ENCODE results near the gene INPP4A.

INPP4A gene

GRCh38 chr2:98461498-98462049 is 16.9 kb downstream of the INPP4A start:
- DNase-seq: no peak

- DNase-seq: no peak
Observed at GRCh38 chr2:98463081-98463481, 18.4 kb downstream of the INPP4A start.

DNA sequence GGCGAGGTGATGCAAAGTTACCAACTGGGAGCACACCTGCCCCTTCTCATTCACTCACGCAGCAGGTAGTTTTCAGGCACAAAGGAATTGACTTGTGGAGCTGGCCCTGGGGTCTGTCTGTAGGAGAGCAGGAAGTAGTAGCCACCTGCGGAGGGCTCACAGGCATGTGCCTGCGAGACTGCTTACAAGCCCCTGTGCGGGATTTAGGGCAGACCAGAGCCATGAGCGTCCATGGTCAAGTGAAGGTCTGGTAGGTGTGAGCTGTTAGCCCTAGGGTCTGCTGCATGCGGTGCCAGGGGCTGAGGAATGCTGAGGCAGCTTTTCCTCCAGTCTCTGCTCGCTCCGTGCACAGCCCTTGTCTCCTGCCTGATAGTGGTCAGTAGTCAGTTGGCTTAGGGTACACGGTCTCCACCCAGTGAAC is 18.9 kb downstream of the INPP4A start:
- no peak for DNase-seq

- DNase-seq: peak; percentile 48 to 49
Observed at GRCh38 chr2:98463988-98464771, 19.5 kb downstream of the INPP4A start.

DNA sequence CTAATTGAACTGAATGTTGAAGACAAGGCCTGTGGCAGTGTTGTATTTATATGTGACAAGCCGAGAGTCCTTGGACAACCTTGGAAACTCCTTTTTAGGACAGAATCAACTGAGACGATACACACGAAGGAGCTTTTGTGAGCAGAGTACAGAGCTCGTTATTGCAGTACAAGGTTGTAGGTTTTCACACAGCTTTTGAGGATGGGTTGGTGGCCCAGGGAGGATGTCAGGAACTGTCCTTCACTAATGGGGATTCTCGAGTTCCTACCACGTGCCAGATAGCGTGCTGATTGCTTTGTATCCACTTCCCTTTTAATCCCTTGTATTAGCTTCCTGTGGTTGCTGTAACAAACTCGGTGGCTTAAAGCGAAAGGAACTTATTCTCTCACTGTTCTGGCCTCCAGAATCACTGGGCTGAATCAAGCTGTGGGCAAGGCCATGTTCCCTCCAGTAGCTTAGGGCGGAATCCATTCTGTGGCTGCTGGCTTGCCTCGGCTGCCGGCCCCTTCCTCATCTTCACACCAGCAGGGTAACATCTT is 20.2 kb downstream of the INPP4A start:
- DNase-seq: peak; percentile 85 to 88

- no peak for DNase-seq
Observed at GRCh38 chr2:98465456-98466226, 21.0 kb downstream of the INPP4A start.

- DNase-seq: no peak
Observed at GRCh38 chr2:98467082-98467536, 22.5 kb downstream of the INPP4A start.

DNA sequence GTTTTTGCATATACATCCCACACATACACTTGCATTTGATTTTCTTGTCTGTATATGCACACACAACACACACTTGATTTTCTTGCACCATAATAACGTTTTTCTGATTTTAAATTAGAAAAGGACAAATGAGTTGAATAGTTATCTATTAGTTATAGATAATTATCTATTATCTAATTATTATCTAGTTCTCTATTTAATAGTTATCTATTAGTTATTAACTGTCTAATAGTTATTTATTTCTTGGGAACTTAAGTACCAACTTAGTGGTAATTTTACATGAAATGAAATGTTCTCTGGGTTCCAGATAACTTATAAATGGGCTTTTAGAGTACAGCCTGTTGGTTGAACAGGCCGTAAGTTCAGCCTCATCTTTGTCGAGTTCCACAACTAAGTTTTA is 23.0 kb downstream of the INPP4A start:
- DNase-seq: no peak

- peak; percentile 67 to 78 for DNase-seq
Observed at GRCh38 chr2:98468621-98469236, 24.1 kb downstream of the INPP4A start.

- no peak for DNase-seq
Observed at GRCh38 chr2:98469862-98470544, 25.3 kb downstream of the INPP4A start.

- DNase-seq: no peak
Observed at GRCh38 chr2:98470851-98471255, 26.2 kb downstream of the INPP4A start.

DNA sequence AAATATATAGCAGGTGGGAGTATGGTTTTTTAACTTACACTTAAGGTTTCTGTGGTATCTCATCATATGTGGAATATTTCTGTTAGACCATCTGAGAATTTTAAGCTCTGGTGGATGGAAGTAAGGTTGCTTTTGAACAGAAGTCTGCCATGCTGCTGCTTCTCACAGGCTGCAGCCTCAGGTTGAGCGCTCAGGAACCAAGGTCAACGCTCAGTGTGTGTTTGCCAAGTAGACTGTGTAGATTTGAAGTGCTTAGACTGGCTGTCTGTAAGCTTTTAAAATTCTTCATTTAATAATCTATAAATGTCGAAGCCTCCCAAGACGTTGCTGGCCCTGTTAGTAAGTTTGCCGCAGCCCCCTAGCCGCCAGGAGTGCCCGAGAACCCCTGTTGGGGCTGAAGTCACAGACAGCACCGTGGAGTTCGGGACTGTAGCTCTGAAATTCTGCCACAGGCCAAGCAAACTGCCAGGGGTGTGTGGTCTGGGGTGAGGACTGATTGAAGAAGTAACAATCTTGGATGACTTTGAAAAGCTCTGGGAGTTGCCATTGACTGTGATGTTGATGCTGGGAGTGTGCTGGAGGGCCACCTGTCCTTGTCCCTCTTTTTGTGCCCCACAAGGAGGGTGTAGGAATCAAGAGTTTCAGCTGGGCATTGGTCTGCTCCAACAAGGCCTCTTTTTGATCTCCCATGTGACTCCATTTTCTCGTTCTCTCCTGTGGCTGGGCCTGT is 26.9 kb downstream of the INPP4A start:
- DNase-seq: no peak

- no peak for DNase-seq
Observed at GRCh38 chr2:98472132-98472650, 27.5 kb downstream of the INPP4A start.

DNA sequence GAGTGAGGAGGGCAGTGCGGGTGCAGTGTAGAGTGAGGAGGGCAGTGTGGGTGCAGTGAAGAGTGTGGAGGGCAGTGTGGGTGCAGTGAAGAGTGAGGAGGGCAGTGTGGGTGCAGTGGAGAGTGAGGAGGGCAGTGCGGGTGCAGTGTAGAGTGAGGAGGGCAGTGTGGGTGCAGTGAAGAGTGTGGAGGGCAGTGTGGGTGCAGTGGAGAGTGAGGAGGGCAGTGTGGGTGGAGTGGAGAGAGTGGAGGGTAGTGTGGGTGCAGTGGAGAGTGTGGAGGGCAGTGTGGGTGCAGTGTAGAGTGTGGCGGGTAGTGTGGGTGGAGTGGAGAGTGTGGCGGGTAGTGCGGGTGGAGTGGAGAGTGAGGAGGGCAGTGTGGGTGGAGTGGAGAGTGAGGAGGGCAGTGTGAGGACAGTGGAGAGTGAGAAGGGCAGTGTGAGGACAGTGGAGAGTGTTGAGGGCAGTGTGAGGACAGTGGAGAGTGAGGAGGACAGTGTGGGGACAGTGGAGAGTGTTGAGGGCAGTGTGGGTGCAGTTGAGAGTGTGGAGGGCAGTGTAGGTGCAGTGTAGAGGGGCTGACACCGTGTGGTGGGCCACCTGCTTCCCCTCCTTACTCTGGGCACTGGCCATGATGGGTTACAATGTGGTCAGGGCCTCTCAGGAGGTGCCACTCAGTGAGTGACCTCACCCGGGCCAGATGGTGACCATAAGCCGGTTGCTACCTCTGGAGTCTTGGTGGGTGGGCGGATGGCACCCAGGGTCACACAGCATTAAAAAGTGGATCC is 28.5 kb downstream of the INPP4A start:
- no peak for DNase-seq

GRCh38 chr2:98473995-98474780 is 29.5 kb downstream of the INPP4A start:
- no peak for DNase-seq

GRCh38 chr2:98474979-98475632 is 30.4 kb downstream of the INPP4A start:
- no peak for DNase-seq

- DNase-seq: no peak
Observed at GRCh38 chr2:98476192-98476868, 31.7 kb downstream of the INPP4A start.

DNA sequence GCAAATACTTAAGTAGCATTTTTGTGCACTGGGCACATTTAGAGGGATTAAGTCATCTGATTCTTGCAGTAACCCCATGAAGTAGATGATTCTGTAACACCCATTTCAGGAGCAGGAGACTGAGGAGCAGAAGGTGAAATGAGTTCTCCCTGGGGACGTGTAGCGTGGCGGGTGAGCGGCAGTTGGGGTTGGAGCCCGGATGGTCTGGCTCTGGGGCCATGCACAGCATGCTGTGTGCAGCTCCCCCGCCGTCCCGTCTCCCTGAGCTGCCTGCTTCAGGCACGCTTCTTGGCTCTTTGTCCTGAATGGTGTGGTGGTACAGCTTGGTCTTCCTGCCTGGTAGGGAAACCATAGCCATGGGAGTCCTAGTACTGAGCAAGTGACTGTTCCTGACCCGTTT is 32.4 kb downstream of the INPP4A start:
- no peak for DNase-seq

- DNase-seq: no peak
Observed at GRCh38 chr2:98477506-98477905, 32.8 kb downstream of the INPP4A start.
